Gastrocnemius medialis (tissue), 4 donors: ENCODE results near the gene RHEB. TPM values are rescaled to one million over a fixed set of nuclear protein-coding genes. Genes with fewer than 3 reads are reported as not detected.

Source experiments
- ATAC-seq, 2 donors: fragments of 150-250 bp; one replicate each; pipeline ENCODE4 v1.9.1; 2016
- DNase-seq, 2 donors: peaks; one replicate each; pipeline ENCODE4 v3.0.0-alpha.2; 2019
- H3K27ac ChIP-seq, 4 donors: fragments of 200-600 bp; sonication (generic); 1 replicate in 1 of 4; 2 replicates in 3 of 4; pipeline ENCODE4 v1.5.1; 2016 to 2018; ENCODE audit warnings: mild to moderate bottlenecking in 2 of 4, moderate library complexity in 1 of 4
- H3K27me3 ChIP-seq, 3 donors: fragments of 200-600 bp; sonication (generic) in 2 of 3; 1 replicate in 1 of 3; 2 replicates in 2 of 3; pipeline versions ENCODE4 v1.5.1 to v1.6.0; 2016 to 2019; ENCODE audit warnings: mild to moderate bottlenecking in 1 of 3, moderate library complexity in 1 of 3
- H3K36me3 ChIP-seq, 2 donors: fragments of 200-600 bp; sonication (generic) in 1 of 2; one replicate each; pipeline ENCODE4 v1.5.1; 2017 to 2018
- H3K4me1 ChIP-seq, 2 donors: fragments of 200-600 bp; sonication (generic) in 1 of 2; one replicate each; pipeline ENCODE4 v1.5.1; 2016 to 2017; ENCODE audit warnings: mild to moderate bottlenecking in 2 of 2
- H3K4me3 ChIP-seq, 4 donors: fragments of 200-600 bp; sonication (generic) in 3 of 4; 1 replicate in 1 of 4; 2 replicates in 3 of 4; pipeline ENCODE4 v1.5.1; 2016 to 2019; ENCODE audit warnings: mild to moderate bottlenecking in 2 of 4
- H3K9me3 ChIP-seq, 3 donors: fragments of 200-600 bp; sonication (generic) in 2 of 3; 1 replicate in 1 of 3; 2 replicates in 2 of 3; pipeline ENCODE4 v1.5.1; 2016 to 2019
- POLR2A ChIP-seq, 2 donors: fragments of 450-650 bp; IDR thresholded peaks; one replicate each; pipeline ENCODE4 v1.6.1; 2017; ENCODE audit warnings: antibody characterized with exemption in 2 of 2, mild to moderate bottlenecking in 2 of 2, moderate library complexity in 2 of 2
- in situ Hi-C, 4 donors: fragments of 200-750 bp; cut with MboI; loops; one replicate each; pipeline versions ENCODE4 v1.15.0 to v1.8.0; 2017; ENCODE audit warnings: low sequenced_read_pairs in 4 of 4
- intact Hi-C: fragments of 100-400 bp; cut with DNase I; formaldehyde crosslinking; loops from one replicate; pipeline ENCODE4 v1.15.1; 2023; ENCODE audit warnings: low total_unique reads
- total RNA-seq, 4 donors: library from RNA; depleted of rRNA; stranded (reverse); fragments of >200 nt; gene quantifications; one replicate each; pipeline versions ENCODE4 v1.1.0 to v1.2.3, GENCODE V29; 2016
- TF ChIP-seq, protein P1 (sequence below), 5 experiments: fragments of 450-650 bp in 3 of 5; fragments of 200-600 bp in 2 of 5; sonication (generic) in 2 of 5; IDR thresholded peaks in 4 of 5; conservative IDR thresholded peaks in 1 of 5; 1 replicate in 4 of 5; 2 replicates in 1 of 5; pipeline ENCODE4 v1.5.1; 2016 to 2019; ENCODE audit warnings: antibody characterized with exemption in 5 of 5, mild to moderate bottlenecking in 3 of 5, moderate library complexity in 3 of 5

RHEB gene
- total RNA-seq, 4 donors from 2014 or later: 93.2 to 159 (median 124) TPM

DNA sequence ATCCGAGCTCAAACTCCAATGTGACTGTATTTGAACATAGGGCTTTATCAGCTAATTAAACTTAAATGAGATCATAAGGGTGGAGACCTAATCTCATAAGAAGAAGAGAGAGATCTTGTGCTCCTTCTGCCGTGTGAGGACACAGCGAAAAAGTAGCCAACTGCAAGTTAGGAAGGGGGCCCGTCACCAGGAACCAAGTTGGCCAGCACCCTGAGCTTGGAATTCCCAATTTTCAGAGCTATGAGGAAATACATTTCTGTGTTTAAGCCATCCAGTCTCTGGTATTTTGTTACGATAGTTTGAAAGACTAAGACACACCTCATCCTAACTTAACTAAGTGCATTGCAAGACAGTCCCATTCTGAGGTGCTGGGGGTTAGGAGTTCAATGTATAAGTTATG, 95.8 kb downstream of the RHEB start:
- peak in 1 of 2 donors; percentile 3 for DNase-seq
- Histone ChIP-seq H3K9me3 (peaks cover 0 to 11% (median 0%) of the 10 kb centered on the region in 3 donors), H3K27me3 (no peaks in the 10 kb centered on the region), H3K27ac (no peak overlapping the region), H3K4me3 (no peak overlapping the region), H3K36me3 (no peaks in the 10 kb centered on the region), H3K4me1 (no peaks in the 10 kb centered on the region)
- no peak for ATAC-seq
- no peak for TF ChIP-seq POLR2A (IDR thresholded peaks at IDR 0.05)
- TF ChIP-seq, protein P1, sequence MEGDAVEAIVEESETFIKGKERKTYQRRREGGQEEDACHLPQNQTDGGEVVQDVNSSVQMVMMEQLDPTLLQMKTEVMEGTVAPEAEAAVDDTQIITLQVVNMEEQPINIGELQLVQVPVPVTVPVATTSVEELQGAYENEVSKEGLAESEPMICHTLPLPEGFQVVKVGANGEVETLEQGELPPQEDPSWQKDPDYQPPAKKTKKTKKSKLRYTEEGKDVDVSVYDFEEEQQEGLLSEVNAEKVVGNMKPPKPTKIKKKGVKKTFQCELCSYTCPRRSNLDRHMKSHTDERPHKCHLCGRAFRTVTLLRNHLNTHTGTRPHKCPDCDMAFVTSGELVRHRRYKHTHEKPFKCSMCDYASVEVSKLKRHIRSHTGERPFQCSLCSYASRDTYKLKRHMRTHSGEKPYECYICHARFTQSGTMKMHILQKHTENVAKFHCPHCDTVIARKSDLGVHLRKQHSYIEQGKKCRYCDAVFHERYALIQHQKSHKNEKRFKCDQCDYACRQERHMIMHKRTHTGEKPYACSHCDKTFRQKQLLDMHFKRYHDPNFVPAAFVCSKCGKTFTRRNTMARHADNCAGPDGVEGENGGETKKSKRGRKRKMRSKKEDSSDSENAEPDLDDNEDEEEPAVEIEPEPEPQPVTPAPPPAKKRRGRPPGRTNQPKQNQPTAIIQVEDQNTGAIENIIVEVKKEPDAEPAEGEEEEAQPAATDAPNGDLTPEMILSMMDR (IDR thresholded peaks at IDR 0.05 in 4 of 5, conservative IDR thresholded peaks at IDR 0.05 in 1 of 5): no peak
- in situ Hi-C loops: no loop called here
- intact Hi-C loops: no loop called here

DNA sequence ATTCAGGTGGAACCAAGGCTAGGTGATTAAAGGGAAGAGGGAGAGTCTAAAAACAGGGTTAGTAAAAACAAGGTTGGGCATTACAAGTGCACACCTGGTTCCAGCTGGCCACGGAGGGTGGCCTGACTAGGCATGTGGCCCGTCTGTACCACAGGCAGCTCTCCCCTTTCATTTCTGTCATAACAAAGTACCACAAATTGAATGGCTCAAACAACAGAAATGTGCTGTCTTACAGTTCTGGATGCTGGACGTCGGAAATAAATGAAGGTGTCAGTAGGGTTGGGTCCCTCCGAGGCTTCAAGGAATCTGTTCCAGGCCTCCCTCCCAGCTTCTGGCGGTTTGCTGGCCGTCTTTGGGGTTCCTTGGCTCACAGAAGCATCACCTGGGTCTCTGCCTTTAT, 96.5 kb downstream of the RHEB start:
- Histone ChIP-seq H3K4me1 (no peaks in the 10 kb centered on the region), H3K27me3 (no peaks in the 10 kb centered on the region), H3K27ac (no peak overlapping the region), H3K9me3 (peaks cover 0 to 11% (median 0%) of the 10 kb centered on the region in 3 donors), H3K4me3 (no peak overlapping the region), H3K36me3 (no peaks in the 10 kb centered on the region)
- ATAC-seq (no peak), DNase-seq (peak in 1 of 2 donors; percentile 0)
- TF ChIP-seq POLR2A (IDR thresholded peaks at IDR 0.05): no peak
- TF ChIP-seq, protein P1 (IDR thresholded peaks at IDR 0.05 in 4 of 5, conservative IDR thresholded peaks at IDR 0.05 in 1 of 5): no peak
- intact Hi-C loops (no loop called here), in situ Hi-C loops (no loop called here)

DNA sequence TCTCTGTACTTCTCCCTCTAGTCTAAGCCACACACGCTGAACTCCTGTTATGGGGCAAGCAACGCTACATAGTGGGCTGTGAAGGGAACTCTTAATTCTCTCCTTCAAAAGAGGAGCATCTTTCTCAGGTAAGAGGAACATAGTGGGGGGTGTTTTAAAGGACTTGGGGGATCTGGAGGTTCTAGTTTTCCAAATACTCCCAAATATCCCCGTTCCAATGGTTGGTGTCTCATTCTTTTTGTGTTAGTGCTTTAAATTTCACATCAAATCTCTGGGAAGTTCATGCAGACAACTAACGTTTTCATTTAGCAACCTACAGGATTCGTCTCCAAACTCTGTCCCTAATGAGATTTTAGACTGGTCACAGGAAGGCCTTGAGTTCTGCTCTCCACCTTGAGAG, 97.5 kb downstream of the RHEB start:
- intact Hi-C loops (no loop called here), in situ Hi-C loops (no loop called here)
- H3K36me3 ChIP-seq: no peaks in the 10 kb centered on the region
- no peak for ATAC-seq
- H3K27me3 ChIP-seq: no peaks in the 10 kb centered on the region
- H3K27ac ChIP-seq: no peak overlapping the region
- no peak overlapping the region for H3K4me3 ChIP-seq
- peaks cover 0 to 11% (median 0%) of the 10 kb centered on the region in 3 donors for H3K9me3 ChIP-seq
- H3K4me1 ChIP-seq: no peaks in the 10 kb centered on the region
- no peak for DNase-seq
- no peak for TF ChIP-seq POLR2A (IDR thresholded peaks at IDR 0.05)
- TF ChIP-seq, protein P1 (IDR thresholded peaks at IDR 0.05 in 4 of 5, conservative IDR thresholded peaks at IDR 0.05 in 1 of 5): no peak

DNA sequence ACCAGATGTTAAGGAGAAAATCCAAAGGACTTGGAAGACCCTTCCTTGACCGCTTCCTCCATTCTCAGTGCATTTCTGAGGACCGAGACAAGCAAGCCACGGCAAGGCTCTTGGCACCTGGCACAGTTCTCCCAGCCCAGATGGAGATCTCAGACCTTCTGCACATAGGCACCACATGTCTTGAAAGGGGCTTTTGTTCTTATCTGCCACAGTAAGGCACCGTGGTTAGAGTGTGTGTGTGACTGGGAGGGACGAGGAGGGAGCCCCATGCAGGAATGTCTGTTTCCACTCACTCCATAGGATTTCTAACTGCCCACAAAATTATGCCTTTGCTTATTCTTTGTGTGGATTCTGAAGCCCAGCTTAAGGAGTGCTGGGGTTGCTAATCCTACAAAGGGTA, 99.6 kb downstream of the RHEB start:
- Histone ChIP-seq H3K27ac (no peak overlapping the region), H3K36me3 (no peaks in the 10 kb centered on the region), H3K9me3 (peaks cover 0 to 11% (median 0%) of the 10 kb centered on the region in 3 donors), H3K27me3 (peaks cover 0 to 3% (median 0%) of the 10 kb centered on the region in 3 donors), H3K4me1 (no peaks in the 10 kb centered on the region), H3K4me3 (no peak overlapping the region)
- intact Hi-C loops (no loop called here), in situ Hi-C loops (no loop called here)
- DNase-seq (peak in 1 of 2 donors; percentile 1), ATAC-seq (no peak)
- no peak for TF ChIP-seq POLR2A (IDR thresholded peaks at IDR 0.05)

DNA sequence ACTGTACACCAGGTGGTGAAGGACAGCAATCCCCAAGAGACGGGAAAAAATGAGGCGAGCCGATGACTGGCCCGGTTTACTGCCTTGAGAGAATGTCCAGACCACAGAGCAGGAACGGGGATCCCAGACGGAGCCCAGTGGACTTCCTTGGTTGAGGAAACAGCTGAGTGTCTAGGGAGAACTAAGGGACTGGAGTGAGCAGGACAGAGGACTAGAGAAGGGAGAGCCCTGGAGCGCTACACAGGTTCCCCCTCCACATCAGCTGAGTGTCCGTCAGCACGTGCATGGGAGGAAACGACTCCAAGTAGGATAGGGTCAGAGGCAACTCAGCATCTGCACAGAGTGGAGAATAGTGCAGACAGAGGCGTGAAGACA, 102.8 kb downstream of the RHEB start:
- intact Hi-C loops: no loop called here
- no peaks in the 10 kb centered on the region for H3K36me3 ChIP-seq
- in situ Hi-C loops: no loop called here
- H3K4me3 ChIP-seq: no peak overlapping the region
- ATAC-seq (peak in 1 of 2 donors; percentile 54), DNase-seq (no peak)
- no peak overlapping the region for H3K27ac ChIP-seq
- no peaks in the 10 kb centered on the region for H3K4me1 ChIP-seq
- H3K9me3 ChIP-seq: peaks cover 0 to 2% (median 0%) of the 10 kb centered on the region in 3 donors
- no peak for TF ChIP-seq POLR2A (IDR thresholded peaks at IDR 0.05)
- TF ChIP-seq, protein P1 (IDR thresholded peaks at IDR 0.05 in 4 of 5, conservative IDR thresholded peaks at IDR 0.05 in 1 of 5): no peak
- H3K27me3 ChIP-seq: peaks cover 4 to 10% (median 5%) of the 10 kb centered on the region in 3 donors
